Heart left ventricle (tissue), 13 donors: ENCODE measurements around the gene COL23A1.

Experiments
- POLR2A ChIP-seq, 2 donors: fragments of 450-650 bp; IDR thresholded peaks; one replicate each; pipeline ENCODE4 v1.6.1; 2017; ENCODE audit warnings: antibody characterized with exemption in 2 of 2, mild to moderate bottlenecking in 2 of 2, moderate library complexity in 2 of 2
- TF ChIP-seq, protein P1 (sequence below), 12 donors: fragments of 200-600 bp; sonication (generic) in 4 of 12; IDR thresholded peaks; one replicate each; pipeline versions ENCODE4 v1.5.0 to v1.8.0; 2018 to 2022; ENCODE audit warnings: antibody characterized with exemption in 12 of 12, mild to moderate bottlenecking in 5 of 12
- donor health status: ischemic (EF 13 %, LVEDD 7.1; RV severe dilation, severe dysfunction).
- donor health status: DM: no; HTN: yes; CAD: no.
- donor health status: DM: no; HTN: no; CAD: no.
- donor health status: ischemic (EF 25% LVEDD 6.9; RV normal size, moderate dysfunction).
- donor health status: ischemic (EF 25% LVEDD 5.7; RV mildly dilated, moderate dysfunction).
- donor health status: ischemic (EF 35%, LVEDD 5.7; RV mildly dilated, moderate dysfunction).
- donor health status: nonischemic (EF 11% LVEDD 7.7; RV severe dilation, severe dysfunction).
- donor health status: DM: yes; HTN: yes; CAD: no.
- donor health status: PGD.
- donor health status: ischemic (EF 29% LVEDD 5.4; RV normal size, mild dysfunction).
- donor health status: nonischemic (EF 23%, LVEDD 6.1; RV moderate dilation, normal function).

GRCh38 chr5:178460598-178460997, 129.6 kb downstream of the COL23A1 start:
- no peak for TF ChIP-seq POLR2A (IDR thresholded peaks at IDR 0.05)
- TF ChIP-seq, protein P1, sequence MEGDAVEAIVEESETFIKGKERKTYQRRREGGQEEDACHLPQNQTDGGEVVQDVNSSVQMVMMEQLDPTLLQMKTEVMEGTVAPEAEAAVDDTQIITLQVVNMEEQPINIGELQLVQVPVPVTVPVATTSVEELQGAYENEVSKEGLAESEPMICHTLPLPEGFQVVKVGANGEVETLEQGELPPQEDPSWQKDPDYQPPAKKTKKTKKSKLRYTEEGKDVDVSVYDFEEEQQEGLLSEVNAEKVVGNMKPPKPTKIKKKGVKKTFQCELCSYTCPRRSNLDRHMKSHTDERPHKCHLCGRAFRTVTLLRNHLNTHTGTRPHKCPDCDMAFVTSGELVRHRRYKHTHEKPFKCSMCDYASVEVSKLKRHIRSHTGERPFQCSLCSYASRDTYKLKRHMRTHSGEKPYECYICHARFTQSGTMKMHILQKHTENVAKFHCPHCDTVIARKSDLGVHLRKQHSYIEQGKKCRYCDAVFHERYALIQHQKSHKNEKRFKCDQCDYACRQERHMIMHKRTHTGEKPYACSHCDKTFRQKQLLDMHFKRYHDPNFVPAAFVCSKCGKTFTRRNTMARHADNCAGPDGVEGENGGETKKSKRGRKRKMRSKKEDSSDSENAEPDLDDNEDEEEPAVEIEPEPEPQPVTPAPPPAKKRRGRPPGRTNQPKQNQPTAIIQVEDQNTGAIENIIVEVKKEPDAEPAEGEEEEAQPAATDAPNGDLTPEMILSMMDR (IDR thresholded peaks at IDR 0.05) = no peak
